Osteocyte (in vitro differentiated cells): ENCODE results near the gene SPACA4. TPM values are rescaled to one million over a fixed set of nuclear protein-coding genes. Genes with fewer than 3 reads are reported as not detected.

Experiments
- DNase-seq: peaks from one replicate; pipeline ENCODE4 v3.0.0; 2021; ENCODE audit warnings: mixed read lengths; ENCODE audit not compliant: unreplicated experiment; ENCODE audit errors: extremely low spot score
- H3K27ac Mint-ChIP-seq: one replicate; pipeline ENCODE4 v1.8.0; 2021; ENCODE audit warnings: mild to moderate bottlenecking, mixed read lengths; ENCODE audit not compliant: unreplicated experiment
- H3K27me3 Mint-ChIP-seq: one replicate; pipeline ENCODE4 v1.8.0; 2021; ENCODE audit warnings: mixed read lengths; ENCODE audit not compliant: unreplicated experiment
- H3K36me3 Mint-ChIP-seq: one replicate; pipeline ENCODE4 v1.8.0; 2021; ENCODE audit warnings: mixed read lengths; ENCODE audit not compliant: unreplicated experiment
- H3K4me1 Mint-ChIP-seq: one replicate; pipeline ENCODE4 v1.8.0; 2021; ENCODE audit warnings: mixed read lengths; ENCODE audit not compliant: unreplicated experiment
- H3K4me3 Mint-ChIP-seq: one replicate; pipeline ENCODE4 v1.8.0; 2021; ENCODE audit warnings: mild to moderate bottlenecking, moderate library complexity, mixed read lengths; ENCODE audit not compliant: unreplicated experiment
- H3K9me3 Mint-ChIP-seq: one replicate; pipeline ENCODE4 v1.8.0; 2021; ENCODE audit warnings: mixed read lengths; ENCODE audit not compliant: unreplicated experiment
- total RNA-seq: library from RNA; stranded (reverse); gene quantifications from 2 replicates; pipeline ENCODE4 v1.2.1, GENCODE V29; 2021
- TF ChIP-seq, protein P1 (sequence below): fragments of 200-600 bp; sonication (generic); IDR thresholded peaks from 2 replicates; pipeline ENCODE4 v1.5.0; 2021; ENCODE audit warnings: antibody characterized with exemption, mild to moderate bottlenecking, moderate library complexity

Gene SPACA4
- total RNA-seq, 1 donor from 2014 or later = not detected

DNA sequence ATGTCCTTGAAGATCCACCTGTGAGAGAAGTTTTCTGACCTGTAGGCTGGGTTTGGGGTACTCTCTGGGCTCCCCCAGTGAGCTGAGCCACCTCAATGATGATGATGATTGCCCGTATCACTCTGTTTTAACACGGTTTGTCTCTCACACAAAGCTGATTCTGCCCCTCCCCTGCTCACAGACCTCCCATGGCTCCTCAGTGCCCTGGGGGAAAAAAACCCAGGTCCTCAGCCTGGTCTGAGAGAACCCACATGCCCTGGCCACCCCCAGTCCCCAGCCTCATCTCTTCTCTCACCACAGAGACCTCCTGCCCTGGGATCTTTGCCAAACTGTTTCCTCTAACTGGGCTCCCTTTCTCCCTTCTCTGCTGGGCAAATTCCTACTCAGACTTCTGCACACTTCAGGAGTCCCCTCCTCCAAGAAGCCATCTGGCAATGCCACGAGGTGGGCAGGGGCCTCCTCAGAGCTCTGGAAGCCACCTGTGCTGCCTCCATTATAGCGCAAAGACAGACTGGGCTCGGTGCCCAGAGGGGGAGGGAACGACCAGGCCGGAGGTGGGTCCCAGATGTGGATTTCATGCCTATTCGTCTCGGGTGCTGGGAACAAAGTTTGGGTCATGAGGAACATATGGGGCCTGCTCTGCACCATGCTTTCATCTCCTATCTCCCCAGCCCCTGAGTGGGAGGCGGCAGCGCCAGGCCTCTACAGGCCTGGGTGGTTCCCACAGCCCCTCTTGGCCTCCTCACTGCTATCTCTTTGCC is 47.9 kb downstream of the SPACA4 start:
- Mint-ChIP-seq H3K27ac (peak overlapping the region; percentile 67), H3K4me1 (peaks cover 25% of the 10 kb centered on the region), H3K9me3 (no peaks in the 10 kb centered on the region), H3K27me3 (no peaks in the 10 kb centered on the region), H3K4me3 (no peak overlapping the region), H3K36me3 (no peaks in the 10 kb centered on the region)
- DNase-seq = no peak
- TF ChIP-seq, protein P1, sequence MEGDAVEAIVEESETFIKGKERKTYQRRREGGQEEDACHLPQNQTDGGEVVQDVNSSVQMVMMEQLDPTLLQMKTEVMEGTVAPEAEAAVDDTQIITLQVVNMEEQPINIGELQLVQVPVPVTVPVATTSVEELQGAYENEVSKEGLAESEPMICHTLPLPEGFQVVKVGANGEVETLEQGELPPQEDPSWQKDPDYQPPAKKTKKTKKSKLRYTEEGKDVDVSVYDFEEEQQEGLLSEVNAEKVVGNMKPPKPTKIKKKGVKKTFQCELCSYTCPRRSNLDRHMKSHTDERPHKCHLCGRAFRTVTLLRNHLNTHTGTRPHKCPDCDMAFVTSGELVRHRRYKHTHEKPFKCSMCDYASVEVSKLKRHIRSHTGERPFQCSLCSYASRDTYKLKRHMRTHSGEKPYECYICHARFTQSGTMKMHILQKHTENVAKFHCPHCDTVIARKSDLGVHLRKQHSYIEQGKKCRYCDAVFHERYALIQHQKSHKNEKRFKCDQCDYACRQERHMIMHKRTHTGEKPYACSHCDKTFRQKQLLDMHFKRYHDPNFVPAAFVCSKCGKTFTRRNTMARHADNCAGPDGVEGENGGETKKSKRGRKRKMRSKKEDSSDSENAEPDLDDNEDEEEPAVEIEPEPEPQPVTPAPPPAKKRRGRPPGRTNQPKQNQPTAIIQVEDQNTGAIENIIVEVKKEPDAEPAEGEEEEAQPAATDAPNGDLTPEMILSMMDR = no peak

DNA sequence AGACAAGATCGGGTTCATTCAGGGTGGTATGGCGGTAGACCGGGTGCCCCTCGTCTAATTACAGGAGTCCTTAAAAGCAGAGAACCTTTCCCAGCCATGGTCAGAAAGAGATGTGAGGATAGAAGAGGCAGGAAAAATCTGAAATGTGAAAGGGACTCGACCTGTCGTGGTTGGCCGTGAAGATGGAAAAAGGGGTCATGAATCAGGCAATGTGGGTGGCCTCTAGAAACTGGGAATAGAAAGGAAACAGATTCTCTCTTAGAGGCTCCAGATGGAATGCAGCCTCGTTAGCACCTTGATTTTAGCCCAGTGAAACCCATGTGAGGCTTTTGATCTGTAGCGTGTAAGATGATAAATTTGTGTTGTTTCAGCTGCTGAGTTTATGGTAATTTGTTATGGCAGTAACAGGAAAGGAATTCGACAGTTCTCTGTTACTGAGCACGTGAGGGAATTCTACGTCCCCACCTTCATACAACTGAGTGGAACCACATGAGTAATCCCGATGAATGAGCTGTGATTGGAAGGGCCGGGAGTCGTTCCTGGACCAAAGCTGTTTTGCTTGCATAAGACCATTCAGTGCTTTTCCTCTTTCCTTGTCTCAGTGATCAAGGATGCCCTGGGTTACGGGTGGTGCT is 50.4 kb downstream of the SPACA4 start:
- DNase-seq = no peak
- Mint-ChIP-seq H3K4me3 (no peak overlapping the region), H3K9me3 (no peaks in the 10 kb centered on the region), H3K4me1 (peaks cover 26% of the 10 kb centered on the region), H3K27ac (peak overlapping the region; percentile 62), H3K27me3 (no peaks in the 10 kb centered on the region), H3K36me3 (no peaks in the 10 kb centered on the region)
- TF ChIP-seq, protein P1 = no peak

Other genes with a start within 250 kb of the SPACA4 start
- gene TMEM143, start 242.8 kb upstream of the SPACA4 start, total RNA-seq = 9.1 and 12.3 TPM in 2 replicates
- gene SYNGR4, start 242.4 kb upstream of the SPACA4 start, total RNA-seq = not detected in 2 replicates
- gene KDELR1, start 215.2 kb upstream of the SPACA4 start, total RNA-seq = 267 and 275 TPM in 2 replicates
- gene GRIN2D, start 213.1 kb upstream of the SPACA4 start, total RNA-seq = 0.68 and 1.2 TPM in 2 replicates
- gene GRWD1, start 160.8 kb upstream of the SPACA4 start, total RNA-seq = 36.2 and 38.4 TPM in 2 replicates
- 0.86 and 1.6 TPM in 2 replicates for gene KCNJ14, start 151.2 kb upstream of the SPACA4 start, total RNA-seq
- gene CYTH2, start 137.4 kb upstream of the SPACA4 start, total RNA-seq = 92.1 and 107 TPM in 2 replicates
- gene LMTK3, start 94.9 kb upstream of the SPACA4 start, total RNA-seq = 0.32 and 0.39 TPM in 2 replicates
- gene SULT2B1, start 54.6 kb upstream of the SPACA4 start, total RNA-seq = not detected in 2 replicates
- gene FAM83E, start 8.3 kb downstream of the SPACA4 start, total RNA-seq = 1.1 and 1.3 TPM in 2 replicates
- 1,287 and 1,310 TPM in 2 replicates for gene RPL18, start 12.4 kb downstream of the SPACA4 start, total RNA-seq
- gene SPHK2, start 12.8 kb downstream of the SPACA4 start, total RNA-seq = 34.4 and 34.7 TPM in 2 replicates
- gene DBP, start 30.6 kb downstream of the SPACA4 start, total RNA-seq = 18.5 and 20.3 TPM in 2 replicates
- 34.2 and 40.7 TPM in 2 replicates for gene CA11, start 39.4 kb downstream of the SPACA4 start, total RNA-seq
- gene NTN5, start 66.3 kb downstream of the SPACA4 start, total RNA-seq = 1.3 and 1.7 TPM in 2 replicates
- gene FUT2, start 89.2 kb downstream of the SPACA4 start, total RNA-seq = not detected in 2 replicates
- gene MAMSTR, start 113.0 kb downstream of the SPACA4 start, total RNA-seq = 1.3 and 1.8 TPM in 2 replicates
- 0.43 and 0.57 TPM in 2 replicates for gene RASIP1, start 133.9 kb downstream of the SPACA4 start, total RNA-seq
- gene IZUMO1, start 140.2 kb downstream of the SPACA4 start, total RNA-seq = not detected in 2 replicates
- gene FUT1, start 145.9 kb downstream of the SPACA4 start, total RNA-seq = 0.11 TPM in 1 of 2 replicates, not detected in the other
- gene FGF21, start 148.8 kb downstream of the SPACA4 start, total RNA-seq = not detected in 2 replicates
- gene BCAT2, start 204.3 kb downstream of the SPACA4 start, total RNA-seq = 48.5 and 50.5 TPM in 2 replicates
- 23.9 and 29.1 TPM in 2 replicates for gene HSD17B14, start 229.7 kb downstream of the SPACA4 start, total RNA-seq